Retinal pigment epithelial cell (primary cell): Measurements from ENCODE around the gene VSNL1.

Source experiments
- DNase-seq: peaks from one replicate; pipeline ENCODE4 v3.0.0-alpha.2; 2010; ENCODE audit warnings: low read depth
- H3K4me3 ChIP-seq: 2 replicates; pipeline ENCODE4 v1.5.1; 2011; ENCODE audit warnings: mild to moderate bottlenecking, low read length, control low read depth, moderate library complexity
- TF ChIP-seq, protein P1 (sequence below): conservative IDR thresholded peaks from 2 replicates; pipeline ENCODE4 v1.5.1; 2011; ENCODE audit warnings: low read depth, low read length, control low read depth, inconsistent platforms

The VSNL1 gene

DNA sequence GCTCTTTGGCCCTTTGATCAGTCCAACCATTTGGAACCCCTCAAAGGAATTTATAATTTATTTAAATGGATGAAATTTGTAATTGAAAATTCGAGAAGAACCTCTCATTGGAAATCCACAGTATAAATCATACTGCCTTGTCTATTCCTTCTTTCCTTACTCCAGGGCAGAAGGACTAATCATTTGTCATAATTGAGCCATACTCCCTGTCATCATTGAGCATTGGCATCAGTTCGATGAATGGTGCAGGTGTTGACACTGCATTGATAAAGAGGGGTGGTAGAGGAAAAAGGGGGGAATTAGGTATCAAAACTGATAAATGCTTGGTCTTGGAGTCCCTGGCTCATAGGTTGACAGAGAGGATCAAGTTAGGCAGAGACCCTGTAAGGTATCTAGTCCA is 2.0 kb downstream of the VSNL1 start:
- H3K4me3 ChIP-seq = no peak overlapping the region
- no peak for DNase-seq
- TF ChIP-seq, protein P1, sequence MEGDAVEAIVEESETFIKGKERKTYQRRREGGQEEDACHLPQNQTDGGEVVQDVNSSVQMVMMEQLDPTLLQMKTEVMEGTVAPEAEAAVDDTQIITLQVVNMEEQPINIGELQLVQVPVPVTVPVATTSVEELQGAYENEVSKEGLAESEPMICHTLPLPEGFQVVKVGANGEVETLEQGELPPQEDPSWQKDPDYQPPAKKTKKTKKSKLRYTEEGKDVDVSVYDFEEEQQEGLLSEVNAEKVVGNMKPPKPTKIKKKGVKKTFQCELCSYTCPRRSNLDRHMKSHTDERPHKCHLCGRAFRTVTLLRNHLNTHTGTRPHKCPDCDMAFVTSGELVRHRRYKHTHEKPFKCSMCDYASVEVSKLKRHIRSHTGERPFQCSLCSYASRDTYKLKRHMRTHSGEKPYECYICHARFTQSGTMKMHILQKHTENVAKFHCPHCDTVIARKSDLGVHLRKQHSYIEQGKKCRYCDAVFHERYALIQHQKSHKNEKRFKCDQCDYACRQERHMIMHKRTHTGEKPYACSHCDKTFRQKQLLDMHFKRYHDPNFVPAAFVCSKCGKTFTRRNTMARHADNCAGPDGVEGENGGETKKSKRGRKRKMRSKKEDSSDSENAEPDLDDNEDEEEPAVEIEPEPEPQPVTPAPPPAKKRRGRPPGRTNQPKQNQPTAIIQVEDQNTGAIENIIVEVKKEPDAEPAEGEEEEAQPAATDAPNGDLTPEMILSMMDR = no peak

DNA sequence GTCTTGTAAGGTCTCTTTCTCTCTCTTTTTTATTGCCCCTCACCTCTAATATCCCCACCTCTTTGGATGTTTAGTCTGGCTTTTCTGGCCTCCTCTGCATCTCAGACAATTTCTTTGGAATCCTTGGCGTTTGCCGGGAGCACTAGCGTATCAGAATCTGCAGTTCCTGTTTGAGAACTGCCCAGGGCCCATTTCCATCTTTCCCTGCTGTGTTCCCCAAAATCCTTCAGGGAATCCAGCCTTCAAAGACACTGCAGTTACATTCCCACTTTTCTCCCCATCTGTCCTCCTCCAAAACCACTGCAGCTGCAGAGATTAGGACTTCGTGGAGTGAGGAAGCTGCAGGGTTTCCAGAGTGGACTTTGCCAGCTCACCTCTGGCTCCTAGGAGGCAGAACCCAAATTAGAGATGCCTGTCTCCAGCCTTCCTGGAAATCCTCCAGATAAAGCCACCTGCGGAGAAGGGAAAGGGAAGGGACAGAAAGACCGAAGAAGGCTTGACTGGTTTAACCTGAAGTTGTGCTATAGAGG is 2.7 kb downstream of the VSNL1 start:
- no peak for DNase-seq
- TF ChIP-seq, protein P1 = no peak
- H3K4me3 ChIP-seq = no peak overlapping the region

DNA sequence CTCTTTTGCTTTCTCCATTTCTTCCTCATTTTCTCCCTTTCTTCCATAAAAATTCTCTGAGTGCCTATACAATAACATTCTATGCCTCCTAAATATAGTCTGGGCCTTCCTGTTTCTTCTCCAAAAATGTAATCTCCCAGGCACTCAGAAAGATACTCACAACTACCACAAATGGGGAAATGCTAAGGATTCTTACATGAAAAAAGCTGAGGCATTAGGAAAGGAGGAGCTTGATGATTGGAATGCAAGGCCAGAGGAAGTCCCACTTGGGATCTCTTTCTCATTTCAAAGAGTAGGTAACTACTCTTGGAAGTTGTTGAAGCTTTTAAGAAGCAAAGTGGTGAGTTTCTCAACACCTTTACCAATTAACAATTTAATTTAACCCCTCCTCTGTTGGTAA is 3.4 kb downstream of the VSNL1 start:
- no peak for DNase-seq
- TF ChIP-seq, protein P1 = no peak
- no peak overlapping the region for H3K4me3 ChIP-seq

DNA sequence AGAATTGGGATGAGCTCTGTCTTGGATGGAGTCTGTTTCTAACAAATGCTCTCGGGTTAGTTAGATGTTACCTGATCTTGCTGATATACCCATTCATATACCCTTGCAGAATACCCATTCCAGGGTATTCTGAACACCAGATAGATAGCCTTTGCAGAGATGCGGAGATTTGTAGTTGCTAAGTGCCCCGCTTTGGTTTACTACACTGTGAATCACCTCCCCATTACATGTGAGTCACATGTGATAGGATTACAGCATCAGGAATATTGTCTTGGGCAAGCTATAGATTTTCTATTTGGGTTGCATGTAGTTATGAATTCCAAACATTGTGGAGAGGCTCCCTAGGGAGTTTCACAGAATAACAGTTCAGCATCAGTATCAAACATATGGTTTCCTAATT is 3.8 kb downstream of the VSNL1 start:
- no peak overlapping the region for H3K4me3 ChIP-seq
- DNase-seq = no peak
- TF ChIP-seq, protein P1 = no peak

DNA sequence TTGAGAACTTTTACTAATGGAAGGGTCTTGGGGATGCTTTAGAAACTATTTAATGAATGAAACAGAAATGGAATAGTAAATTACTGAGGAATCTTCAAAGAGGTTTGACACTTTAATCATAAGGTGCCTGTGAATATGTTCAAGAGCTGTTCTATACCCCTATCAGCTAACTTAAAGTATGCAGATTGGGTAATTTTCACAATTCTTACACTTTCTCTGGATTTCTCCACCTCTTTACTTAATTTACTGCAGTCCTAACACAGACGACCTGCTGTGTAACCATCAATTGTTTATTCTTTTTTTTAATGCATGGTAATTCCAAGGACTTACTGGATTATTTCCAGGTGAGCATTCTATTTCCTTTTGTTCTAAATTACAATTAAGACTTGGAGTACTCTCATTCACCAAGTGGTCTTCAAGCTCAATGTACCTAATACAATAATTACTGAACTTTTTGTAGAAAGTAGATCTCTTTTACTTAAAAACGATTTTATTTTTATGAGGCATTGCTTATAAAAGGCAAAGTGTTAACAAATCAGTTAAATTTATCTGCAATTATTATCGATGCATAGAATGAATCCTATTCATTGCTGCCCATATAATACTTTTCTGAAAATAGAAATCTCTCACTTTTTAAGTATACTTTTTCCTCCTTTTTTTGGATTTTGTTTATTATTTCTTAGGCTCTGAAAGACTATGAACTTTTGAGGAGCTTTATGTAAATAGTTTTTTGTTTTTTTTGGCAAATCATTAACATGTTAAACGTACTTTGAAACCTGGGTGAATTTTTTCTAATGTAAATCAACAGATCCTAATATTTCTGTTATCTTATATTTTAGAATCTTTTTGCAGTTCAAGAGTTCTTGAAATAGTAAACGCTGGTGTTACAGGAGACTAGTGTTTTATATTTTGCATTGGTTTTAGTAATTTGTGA is 5.5 kb downstream of the VSNL1 start:
- no peak for DNase-seq
- no peak overlapping the region for H3K4me3 ChIP-seq
- TF ChIP-seq, protein P1 = no peak

DNA sequence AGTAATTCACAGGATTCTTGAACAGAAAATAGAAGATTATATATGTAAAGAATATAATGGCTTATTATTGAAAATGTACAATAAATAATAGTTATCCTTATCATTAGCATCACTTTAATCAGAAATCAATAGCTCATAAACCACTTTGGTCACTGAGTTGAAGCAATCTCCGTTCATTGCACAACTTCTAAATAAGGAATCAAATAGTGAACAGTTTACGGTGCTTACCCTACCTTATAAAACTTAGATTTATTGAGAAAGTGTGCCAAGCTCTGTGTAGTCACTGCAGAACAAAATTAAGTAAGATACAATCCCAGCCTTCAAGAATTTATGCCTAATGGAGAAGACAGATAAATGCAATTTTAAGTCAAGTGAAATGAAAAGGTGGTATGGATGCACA is 6.7 kb downstream of the VSNL1 start:
- no peak for DNase-seq

More for the DNA sequence above, 6.7 kb downstream of the VSNL1 start:
- H3K4me3 ChIP-seq = no peak overlapping the region
- TF ChIP-seq, protein P1 = no peak
